Right lobe of liver (tissue), 6 donors: ENCODE measurements around the gene UNC79. TPM values are rescaled to one million over a fixed set of nuclear protein-coding genes. Genes with fewer than 3 reads are reported as not detected.

Source experiments
- ATAC-seq, 4 donors: fragments of 200-7000 bp; cut with Tn5 transposase; one replicate each; pipeline ENCODE4 v1.9.1; 2020; ENCODE audit warnings: mild to moderate bottlenecking in 4 of 4, moderate library complexity in 4 of 4
- DNase-seq, 3 donors: peaks; one replicate each; pipeline ENCODE4 v3.0.0-alpha.2; 2020
- H3K27ac ChIP-seq, 3 donors: fragments of 200-600 bp; one replicate each; pipeline ENCODE4 v1.8.0; 2022
- H3K27me3 ChIP-seq, 2 donors: fragments of 200-600 bp; one replicate each; pipeline ENCODE4 v1.8.0; 2022
- H3K36me3 ChIP-seq, 4 donors: fragments of 200-600 bp; sonication (generic) in 1 of 4; one replicate each; pipeline versions ENCODE4 v1.5.1 to v1.8.0; 2017 to 2022; ENCODE audit warnings: control low read depth in 1 of 4
- H3K4me1 ChIP-seq, 4 donors: fragments of 200-600 bp; sonication (generic) in 1 of 4; one replicate each; pipeline versions ENCODE4 v1.5.1 to v1.8.0; 2017 to 2022; ENCODE audit warnings: control low read depth in 1 of 4
- H3K4me3 ChIP-seq, 3 donors: fragments of 200-600 bp; one replicate each; pipeline ENCODE4 v1.8.0; 2022
- H3K9me3 ChIP-seq, 4 donors: fragments of 200-600 bp; sonication (generic) in 1 of 4; one replicate each; pipeline versions ENCODE4 v1.5.1 to v1.8.0; 2017 to 2022; ENCODE audit warnings: control low read depth in 1 of 4
- POLR2A ChIP-seq: fragments of 450-650 bp; IDR thresholded peaks from one replicate; pipeline ENCODE4 v1.6.1; 2017; ENCODE audit warnings: antibody characterized with exemption, mild to moderate bottlenecking
- WGBS: methylation state at CpG from one replicate; pipeline ENCODE4 v1.1.6; 2018; ENCODE audit warnings: low coverage, low lambda C conversion rate; ENCODE audit not compliant: insufficient coverage; ENCODE audit errors: missing lambda C conversion rate; 5-methylcytosine and 5-hydroxymethylcytosine counted together
- intact Hi-C, 2 donors: fragments of 100-400 bp; cut with DNase I; formaldehyde crosslinking; loops; one replicate each; pipeline versions ENCODE4 v1.11.2 to v1.14.1; 2022
- total RNA-seq, 6 experiments: library from RNA; depleted of rRNA in 2 of 6; stranded (reverse); fragments of >200 nt in 2 of 6; fragmentation: NEBNext Ultra II Directional in 3 of 6; extraction: Animal tissue kit (Norgen Biotek cat#: 25700) in 3 of 6; gene quantifications; one replicate each; pipeline versions ENCODE4 v1.1.0 to v1.2.4, GENCODE V29; 2016 to 2023
- TF ChIP-seq, protein P1 (sequence below), 4 donors: fragments of 200-600 bp in 3 of 4; fragments of 450-650 bp in 1 of 4; IDR thresholded peaks; one replicate each; pipeline versions ENCODE4 v1.5.1 to v1.8.0; 2016 to 2022; ENCODE audit warnings: antibody characterized with exemption in 4 of 4, mild to moderate bottlenecking in 2 of 4
- donor health status: DM: no; HTN: yes; CAD: no.
- donor health status: DM: no; HTN: no; CAD: no.
- donor health status: DM: no; HTN: no; CAD: no.
- donor health status: DM: no; HTN: yes; CAD: no.
- donor health status: DM: no; HTN: yes; CAD: no.

The UNC79 gene
- total RNA-seq, 6 experiments from 2014 or later = 0.04 to 0.10 (median 0.07) TPM; not detected in 2

DNA sequence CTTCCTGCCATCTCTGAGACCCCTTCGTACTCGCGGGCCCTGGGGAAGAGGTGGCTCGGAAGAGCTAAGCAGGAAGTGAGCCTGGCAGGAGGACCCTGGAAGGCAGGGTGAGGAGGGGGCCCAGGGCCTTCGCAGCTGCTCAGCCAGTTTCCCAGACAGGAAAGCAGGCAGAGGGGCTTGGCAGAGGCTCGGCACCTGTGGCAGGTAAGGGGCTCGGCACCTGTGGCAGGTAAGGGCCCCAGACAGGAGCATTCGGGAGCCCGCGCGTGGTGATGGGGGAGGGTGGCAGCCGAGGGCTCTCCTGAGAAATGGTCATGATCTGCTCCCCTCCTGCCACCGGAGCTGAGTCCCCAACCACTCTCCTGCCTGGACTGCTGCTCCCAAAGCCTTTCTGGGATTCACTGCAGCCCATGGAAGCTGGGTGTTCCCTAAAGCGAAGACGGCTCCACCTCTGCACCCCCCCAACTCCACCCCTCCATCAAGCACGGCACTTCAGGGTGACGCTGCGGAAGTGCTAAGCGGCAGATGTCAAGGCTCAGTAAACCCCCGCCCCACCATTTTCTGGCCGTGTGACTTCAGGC, 294.4 kb downstream of the UNC79 start:
- 59% methylated on average over 9 of the region's 21 CpGs for WGBS
- H3K4me1 ChIP-seq = no peaks in the 10 kb centered on the region
- TF ChIP-seq, protein P1, sequence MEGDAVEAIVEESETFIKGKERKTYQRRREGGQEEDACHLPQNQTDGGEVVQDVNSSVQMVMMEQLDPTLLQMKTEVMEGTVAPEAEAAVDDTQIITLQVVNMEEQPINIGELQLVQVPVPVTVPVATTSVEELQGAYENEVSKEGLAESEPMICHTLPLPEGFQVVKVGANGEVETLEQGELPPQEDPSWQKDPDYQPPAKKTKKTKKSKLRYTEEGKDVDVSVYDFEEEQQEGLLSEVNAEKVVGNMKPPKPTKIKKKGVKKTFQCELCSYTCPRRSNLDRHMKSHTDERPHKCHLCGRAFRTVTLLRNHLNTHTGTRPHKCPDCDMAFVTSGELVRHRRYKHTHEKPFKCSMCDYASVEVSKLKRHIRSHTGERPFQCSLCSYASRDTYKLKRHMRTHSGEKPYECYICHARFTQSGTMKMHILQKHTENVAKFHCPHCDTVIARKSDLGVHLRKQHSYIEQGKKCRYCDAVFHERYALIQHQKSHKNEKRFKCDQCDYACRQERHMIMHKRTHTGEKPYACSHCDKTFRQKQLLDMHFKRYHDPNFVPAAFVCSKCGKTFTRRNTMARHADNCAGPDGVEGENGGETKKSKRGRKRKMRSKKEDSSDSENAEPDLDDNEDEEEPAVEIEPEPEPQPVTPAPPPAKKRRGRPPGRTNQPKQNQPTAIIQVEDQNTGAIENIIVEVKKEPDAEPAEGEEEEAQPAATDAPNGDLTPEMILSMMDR (IDR thresholded peaks at IDR 0.05) = no peak
- TF ChIP-seq POLR2A = no peak
- no peak overlapping the region for H3K4me3 ChIP-seq
- no peaks in the 10 kb centered on the region for H3K36me3 ChIP-seq
- no peaks in the 10 kb centered on the region for H3K9me3 ChIP-seq
- ATAC-seq (no peak), DNase-seq (no peak)
- no peaks in the 10 kb centered on the region for H3K27me3 ChIP-seq
- intact Hi-C loops = no loop called here
- H3K27ac ChIP-seq = no peak overlapping the region

DNA sequence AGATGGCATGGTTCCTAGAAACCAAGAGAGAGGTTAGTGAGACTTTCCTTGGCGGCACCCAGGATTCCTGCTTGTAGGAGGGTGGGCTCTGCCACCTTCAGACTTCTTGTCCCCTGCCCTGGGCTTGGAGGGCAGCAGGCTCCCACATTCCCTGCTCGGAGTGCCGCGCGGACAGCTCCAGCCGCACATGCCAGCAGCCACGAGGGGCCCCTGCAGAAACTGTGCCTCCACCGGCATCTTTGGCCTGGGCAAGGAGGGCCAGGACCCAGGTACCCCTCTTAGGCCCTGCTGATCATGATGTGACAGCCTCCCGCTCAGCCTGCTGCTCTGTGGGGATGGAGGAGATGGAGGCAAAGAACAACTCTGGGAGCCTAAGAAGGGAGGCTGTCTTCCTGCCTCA, 295.3 kb downstream of the UNC79 start:
- ATAC-seq = no peak
- no peak overlapping the region for H3K4me3 ChIP-seq
- no peaks in the 10 kb centered on the region for H3K4me1 ChIP-seq
- H3K9me3 ChIP-seq = no peaks in the 10 kb centered on the region
- H3K27ac ChIP-seq = no peak overlapping the region
- intact Hi-C loops = no loop called here
- H3K36me3 ChIP-seq = no peaks in the 10 kb centered on the region
- no peaks in the 10 kb centered on the region for H3K27me3 ChIP-seq
- no peak for DNase-seq
- 60% methylated on average over 1 of the region's 9 CpGs for WGBS
- no peak for TF ChIP-seq POLR2A
- TF ChIP-seq, protein P1 (IDR thresholded peaks at IDR 0.05) = no peak

DNA sequence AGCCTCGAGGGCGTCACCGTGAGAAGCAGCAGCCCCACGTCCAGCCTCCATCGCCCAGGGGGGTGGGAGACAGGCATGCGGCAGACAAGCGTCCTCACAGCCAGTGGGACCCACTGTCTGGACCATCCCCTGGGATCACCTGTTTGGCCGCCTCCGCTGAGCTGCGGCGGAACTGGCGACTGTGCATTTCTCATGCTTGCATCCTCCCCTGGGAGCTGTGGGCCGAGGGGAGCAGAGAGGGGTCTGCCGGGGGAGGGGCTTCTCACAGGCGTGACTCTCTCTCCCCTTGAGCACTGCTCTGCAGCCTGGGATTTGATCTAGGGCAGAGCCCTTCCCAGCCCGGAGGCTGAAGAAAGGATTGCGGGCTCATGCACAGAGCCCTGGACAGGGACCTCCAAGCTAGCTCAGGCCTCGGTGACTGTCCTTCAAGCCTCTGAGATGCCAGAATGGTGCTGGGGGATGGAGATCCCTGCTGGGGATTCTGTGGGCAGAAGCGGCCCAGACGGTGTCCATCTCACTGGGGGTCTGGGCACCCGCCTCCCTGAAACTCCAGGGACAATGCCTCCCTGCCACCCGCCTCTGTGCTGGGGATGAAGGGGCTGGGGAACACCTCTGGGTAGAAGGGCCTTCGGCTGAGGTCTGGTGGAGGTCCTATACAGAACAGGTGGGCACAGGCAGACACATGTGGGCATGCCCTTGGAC, 296.5 kb downstream of the UNC79 start:
- Histone ChIP-seq H3K27ac (no peak overlapping the region), H3K4me3 (no peak overlapping the region), H3K9me3 (no peaks in the 10 kb centered on the region), H3K27me3 (no peaks in the 10 kb centered on the region), H3K4me1 (no peaks in the 10 kb centered on the region), H3K36me3 (no peaks in the 10 kb centered on the region)
- WGBS = 75% methylated on average over 9 of the region's 23 CpGs
- TF ChIP-seq, protein P1 (IDR thresholded peaks at IDR 0.05) = no peak
- no peak for TF ChIP-seq POLR2A
- ATAC-seq = no peak
- intact Hi-C loops = no loop called here
- no peak for DNase-seq

DNA sequence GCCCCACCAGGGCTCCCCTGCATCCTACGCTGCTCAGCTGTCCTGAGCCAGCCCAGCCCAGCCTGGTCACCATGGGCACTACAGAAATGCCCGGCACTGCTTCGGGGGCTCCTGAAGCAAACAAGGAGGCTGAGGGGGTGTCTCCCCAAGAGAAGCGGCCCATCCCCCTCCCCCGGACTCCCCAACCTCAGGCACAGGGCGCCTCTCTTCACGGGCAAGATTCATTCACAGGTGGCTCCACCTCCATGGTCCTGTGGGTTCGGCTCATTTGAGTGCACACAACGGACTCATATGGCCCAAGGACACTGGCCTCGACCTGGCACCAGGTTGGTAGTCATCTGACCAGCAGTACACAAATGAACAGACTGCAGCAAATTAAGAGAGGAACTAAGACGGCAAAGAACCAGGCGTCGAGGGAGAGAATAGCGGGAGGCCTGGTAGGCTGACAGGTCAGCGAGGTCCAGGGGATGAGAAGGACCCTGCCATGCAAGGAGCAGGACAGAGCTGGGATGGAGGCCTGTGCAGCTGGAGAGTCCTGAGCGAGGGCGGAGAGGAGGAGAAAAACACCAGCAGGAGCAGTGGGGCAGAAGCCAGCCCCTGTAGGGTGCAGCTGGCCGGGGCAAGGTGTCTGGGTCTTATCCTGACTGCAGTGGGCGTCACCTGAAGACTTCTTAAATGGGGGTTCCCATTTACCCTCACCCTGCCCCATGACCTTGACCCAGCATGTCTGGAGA, 297.3 kb downstream of the UNC79 start:
- H3K4me3 ChIP-seq = no peak overlapping the region
- no peaks in the 10 kb centered on the region for H3K9me3 ChIP-seq
- DNase-seq (no peak), ATAC-seq (no peak)
- 82% methylated on average over 8 of the region's 19 CpGs for whole genome bisulfite sequencing
- no peak overlapping the region for H3K27ac ChIP-seq
- no peaks in the 10 kb centered on the region for H3K36me3 ChIP-seq
- intact Hi-C loops = no loop called here
- H3K27me3 ChIP-seq = no peaks in the 10 kb centered on the region
- no peak for TF ChIP-seq POLR2A
- TF ChIP-seq, protein P1 (IDR thresholded peaks at IDR 0.05) = no peak
- no peaks in the 10 kb centered on the region for H3K4me1 ChIP-seq
